Measurements from ENCODE around the gene FAM204A.

DNA sequence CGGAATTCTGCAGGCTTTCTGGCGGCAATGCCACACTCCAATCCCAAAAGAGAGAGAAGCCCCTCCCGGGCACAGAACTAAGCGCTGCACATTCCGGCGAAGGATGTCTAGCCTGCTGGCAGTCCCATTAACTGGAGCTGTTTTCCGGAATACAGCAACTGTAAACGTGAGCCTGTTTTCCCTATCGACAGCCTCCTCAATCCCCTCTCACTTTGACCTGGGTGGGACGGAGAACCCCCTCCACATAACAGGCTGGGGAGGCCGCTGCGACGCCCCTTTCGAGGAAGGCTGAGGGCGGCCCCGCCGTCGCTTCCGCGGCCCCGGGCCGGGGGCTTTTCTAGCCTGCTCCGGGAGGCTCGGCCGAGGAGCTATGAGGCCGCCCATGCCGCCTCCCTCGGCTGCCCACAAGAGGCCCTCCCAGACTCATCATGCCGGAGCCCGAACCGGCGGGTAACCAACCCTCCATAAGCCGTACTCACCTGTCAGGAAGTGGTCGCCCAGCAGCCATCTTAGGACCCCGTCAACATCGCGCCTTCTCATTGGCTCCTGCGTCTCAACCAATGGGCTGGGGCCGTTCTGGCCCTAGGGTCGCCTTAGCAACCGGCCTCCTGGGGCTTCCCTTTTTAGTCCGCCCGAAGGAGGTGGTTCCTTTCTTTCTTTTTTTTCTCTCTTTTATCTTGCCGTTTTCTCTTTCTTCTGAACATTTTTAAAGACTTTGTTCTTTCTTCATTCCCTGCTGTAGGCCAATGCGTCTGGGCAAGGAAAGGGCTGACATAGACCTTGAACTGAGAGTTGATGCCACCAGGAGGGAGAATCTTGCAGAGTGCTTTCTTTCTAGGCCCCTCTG is at the start of gene FAM204A:
- no peak for TF ChIP-seq POLR2A (IDR thresholded peaks at IDR 0.05)
- peak in 2 of 3 experiments; percentile 1 to 8 for TF ChIP-seq CTCF (IDR thresholded peaks at IDR 0.05)

Data from testis (tissue), 2 donors.